ENCODE measurements around the gene IGFBP3. TPM values are rescaled to one million over a fixed set of nuclear protein-coding genes. Genes with fewer than 3 reads are reported as not detected.

Gene IGFBP3
- total and polyA plus RNA-seq, 9 donors, result 181 to 301 (median 240) TPM

DNA sequence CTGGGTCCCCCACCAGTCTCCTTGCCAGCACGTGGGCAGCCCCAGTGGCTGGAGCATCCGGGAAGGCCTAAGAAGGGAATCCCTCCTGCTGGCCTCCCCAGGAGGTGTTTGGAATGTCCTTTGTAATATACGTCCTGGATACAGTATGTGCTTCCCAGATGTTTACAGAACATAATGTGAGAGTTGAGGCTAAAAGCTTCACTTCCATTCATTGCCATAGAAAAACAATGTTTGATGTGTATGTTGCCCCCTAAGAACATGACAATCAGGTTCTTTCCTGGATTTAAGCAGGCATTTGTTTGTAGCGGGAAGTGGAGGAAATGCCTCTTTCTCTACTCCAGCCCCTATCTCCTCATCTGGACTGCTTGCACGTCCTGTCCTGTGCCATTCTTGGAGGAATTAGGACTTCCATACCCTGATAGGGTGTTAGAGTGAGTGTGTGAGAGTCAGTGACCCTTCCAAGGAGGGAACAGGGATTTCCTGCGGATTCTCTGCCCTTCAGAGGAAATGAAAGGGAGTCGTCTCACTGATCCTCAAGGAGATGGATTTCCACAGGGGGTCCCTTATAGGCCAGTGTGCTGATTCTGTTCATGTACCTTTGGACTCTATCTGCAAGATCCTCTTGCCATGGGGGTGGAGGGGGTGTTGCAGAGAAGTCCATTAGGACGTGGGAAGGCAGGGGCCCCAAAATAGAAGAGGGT lies 31.6 kb downstream of the IGFBP3 start:
- peaks cover 30% of the 10 kb centered on the region for H3K27me3 ChIP-seq (ENCODE audit: control insufficient read depth, insufficient read depth, low read length)
- H3K27ac ChIP-seq (ENCODE audit: low read length), result peak overlapping the region; percentile 9
- DNase-seq, result no peak
- H3K36me3 ChIP-seq (ENCODE audit: control insufficient read depth, insufficient read depth, low read length), result no peaks in the 10 kb centered on the region
- H3K4me1 ChIP-seq (ENCODE audit: control insufficient read depth, insufficient read depth, low read length), result peaks cover 9% of the 10 kb centered on the region
- no peaks in the 10 kb centered on the region for H3K9me3 ChIP-seq (replicated peaks; ENCODE audit: control insufficient read depth, low read depth, low read length)
- 57% methylated on average over 4 of the region's 8 CpGs for WGBS (ENCODE audit: insufficient coverage)
- no peak overlapping the region for H3K4me3 ChIP-seq (ENCODE audit: low read length)

DNA sequence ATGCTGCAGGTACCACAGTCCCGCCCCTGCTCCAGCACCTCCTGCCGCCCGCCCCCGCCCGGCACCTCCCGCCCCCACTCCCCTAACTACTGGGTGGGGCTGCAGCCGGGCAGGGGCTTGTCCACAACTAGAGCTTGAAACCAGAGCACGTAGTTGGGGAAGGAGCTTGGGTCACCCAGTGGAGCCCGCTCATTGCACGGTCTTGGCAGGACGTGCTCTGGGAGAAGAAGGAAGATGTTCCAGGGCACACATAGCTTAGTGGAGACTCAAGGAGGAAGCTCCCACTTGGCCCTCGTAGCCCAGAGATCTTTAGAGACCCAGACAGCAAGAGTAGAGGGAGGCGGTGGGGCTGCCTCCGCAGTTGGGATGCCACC lies 32.1 kb downstream of the IGFBP3 start:
- no peaks in the 10 kb centered on the region for H3K9me3 ChIP-seq (replicated peaks; ENCODE audit: control insufficient read depth, low read depth, low read length)
- H3K4me1 ChIP-seq (ENCODE audit: control insufficient read depth, insufficient read depth, low read length), result peaks cover 9% of the 10 kb centered on the region
- H3K27ac ChIP-seq (ENCODE audit: low read length), result peak overlapping the region; percentile 9
- H3K36me3 ChIP-seq (ENCODE audit: control insufficient read depth, insufficient read depth, low read length), result no peaks in the 10 kb centered on the region
- H3K4me3 ChIP-seq (ENCODE audit: low read length), result no peak overlapping the region
- DNase-seq, result no peak
- peaks cover 30% of the 10 kb centered on the region for H3K27me3 ChIP-seq (ENCODE audit: control insufficient read depth, insufficient read depth, low read length)
- WGBS (ENCODE audit: insufficient coverage), result 13% methylated on average over 7 of the region's 14 CpGs

DNA sequence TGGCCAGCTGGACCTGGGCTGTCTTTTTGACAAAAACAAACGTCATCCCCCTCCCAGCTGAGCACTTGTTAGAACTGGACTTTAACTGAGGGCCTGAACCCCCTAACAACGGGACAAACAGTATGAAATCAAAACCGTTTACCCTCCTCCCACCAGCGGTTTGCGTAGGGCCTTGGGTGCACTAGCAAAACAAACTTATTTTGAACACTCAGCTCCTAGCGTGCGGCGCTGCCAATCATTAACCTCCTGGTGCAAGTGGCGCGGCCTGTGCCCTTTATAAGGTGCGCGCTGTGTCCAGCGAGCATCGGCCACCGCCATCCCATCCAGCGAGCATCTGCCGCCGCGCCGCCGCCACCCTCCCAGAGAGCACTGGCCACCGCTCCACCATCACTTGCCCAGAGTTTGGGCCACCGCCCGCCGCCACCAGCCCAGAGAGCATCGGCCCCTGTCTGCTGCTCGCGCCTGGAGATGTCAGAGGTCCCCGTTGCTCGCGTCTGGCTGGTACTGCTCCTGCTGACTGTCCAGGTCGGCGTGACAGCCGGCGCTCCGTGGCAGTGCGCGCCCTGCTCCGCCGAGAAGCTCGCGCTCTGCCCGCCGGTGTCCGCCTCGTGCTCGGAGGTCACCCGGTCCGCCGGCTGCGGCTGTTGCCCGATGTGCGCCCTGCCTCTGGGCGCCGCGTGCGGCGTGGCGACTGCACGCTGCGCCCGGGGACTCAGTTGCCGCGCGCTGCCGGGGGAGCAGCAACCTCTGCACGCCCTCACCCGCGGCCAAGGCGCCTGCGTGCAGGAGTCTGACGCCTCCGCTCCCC lies 32.7 kb downstream of the IGFBP3 start, which contains the start of gene IGFBP1:
Gene IGFBP1, plus strand, starts transcription at position 304 of the 808 bp plus-strand sequence. Its CDS starts 165 bp downstream, at position 469.
- no peaks in the 10 kb centered on the region for H3K9me3 ChIP-seq (replicated peaks; ENCODE audit: control insufficient read depth, low read depth, low read length)
- no peaks in the 10 kb centered on the region for H3K36me3 ChIP-seq (ENCODE audit: control insufficient read depth, insufficient read depth, low read length)
- peaks cover 9% of the 10 kb centered on the region for H3K4me1 ChIP-seq (ENCODE audit: control insufficient read depth, insufficient read depth, low read length)
- peaks cover 30% of the 10 kb centered on the region for H3K27me3 ChIP-seq (ENCODE audit: control insufficient read depth, insufficient read depth, low read length)
- peak within 1 kb of the TSS; percentile 9 for H3K27ac ChIP-seq (ENCODE audit: low read length)
- DNase-seq, result no peak
- WGBS (ENCODE audit: insufficient coverage), result 2% methylated on average over 72 of the region's 73 CpGs
- peak within 1 kb of the TSS; percentile 25 for H3K4me3 ChIP-seq (ENCODE audit: low read length)

DNA sequence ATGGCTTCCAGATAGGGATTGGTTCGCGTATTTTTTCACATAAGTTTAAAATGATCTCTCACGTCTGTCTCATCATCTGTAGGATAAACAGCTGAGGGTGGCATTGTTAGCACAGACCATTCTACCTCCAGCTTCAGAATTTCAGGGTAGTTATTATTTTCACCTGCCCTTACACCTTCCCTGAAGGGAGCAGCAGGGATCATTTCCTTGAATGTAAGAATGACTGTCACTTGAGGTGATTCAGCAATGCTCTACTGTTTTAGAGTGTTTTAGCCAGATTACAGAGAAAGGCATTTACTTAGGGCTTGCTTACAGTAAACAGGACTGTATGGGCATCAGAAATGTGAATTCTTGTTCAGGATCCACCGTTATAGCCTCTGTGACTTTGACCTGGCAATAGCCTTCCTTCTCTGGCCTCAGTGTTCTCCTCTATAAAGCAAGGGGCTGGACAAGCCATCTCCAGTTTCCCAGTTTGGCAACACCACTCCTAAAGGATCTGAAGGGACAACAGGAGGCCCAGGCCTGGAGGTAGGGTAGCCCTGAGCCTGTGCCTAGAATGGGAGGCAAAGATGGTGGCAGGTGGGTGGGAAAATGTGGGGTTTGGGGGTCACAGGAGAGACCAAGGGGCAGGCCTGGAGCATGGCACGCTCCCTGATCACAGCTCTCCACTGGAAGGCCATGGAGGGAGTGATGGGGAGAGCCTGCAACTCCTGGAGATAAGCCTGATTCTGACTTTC lies 34.0 kb downstream of the IGFBP3 start:
- DNase-seq, result no peak

DNA sequence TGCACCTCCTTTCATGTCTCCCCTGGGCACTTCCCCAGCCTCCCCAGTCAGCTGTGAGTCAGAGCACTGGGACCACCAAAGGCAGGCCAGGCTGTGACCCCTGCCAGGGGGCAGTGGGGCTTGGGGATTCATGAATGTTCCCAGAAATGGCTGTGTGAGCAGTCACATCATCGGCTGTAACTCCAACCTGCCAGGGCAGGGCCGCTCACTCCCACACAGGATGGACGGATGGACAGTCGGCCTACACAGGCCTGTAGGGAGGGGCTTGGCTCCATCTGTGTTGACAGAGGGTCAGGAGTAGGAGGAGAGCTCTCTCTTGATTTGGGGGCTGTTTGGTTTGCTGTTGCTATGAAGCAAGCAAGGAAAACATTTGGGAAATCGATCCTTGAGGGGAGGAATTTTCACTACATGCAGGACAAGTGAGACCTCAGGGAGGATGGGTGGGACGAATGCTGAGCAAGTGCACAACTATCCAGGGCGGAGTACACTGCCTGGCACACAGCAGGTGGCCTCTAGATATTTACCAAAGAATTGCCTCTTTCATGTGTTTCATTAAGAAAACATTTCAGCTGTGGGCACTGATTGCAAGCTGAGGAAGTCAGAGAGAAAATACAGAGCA lies 35.7 kb downstream of the IGFBP3 start:
- H3K27ac ChIP-seq (ENCODE audit: low read length), result no peak overlapping the region
- no peak overlapping the region for H3K4me3 ChIP-seq (ENCODE audit: low read length)
- H3K27me3 ChIP-seq (ENCODE audit: control insufficient read depth, insufficient read depth, low read length), result peaks cover 31% of the 10 kb centered on the region
- H3K36me3 ChIP-seq (ENCODE audit: control insufficient read depth, insufficient read depth, low read length), result no peaks in the 10 kb centered on the region
- WGBS (ENCODE audit: insufficient coverage), result 51% methylated on average over 3 of the region's 7 CpGs
- H3K9me3 ChIP-seq (replicated peaks; ENCODE audit: control insufficient read depth, low read depth, low read length), result no peaks in the 10 kb centered on the region
- H3K4me1 ChIP-seq (ENCODE audit: control insufficient read depth, insufficient read depth, low read length), result peaks cover 9% of the 10 kb centered on the region
- no peak for DNase-seq

More for the DNA sequence above, 34.0 kb downstream of the IGFBP3 start:
- H3K27me3 ChIP-seq (ENCODE audit: control insufficient read depth, insufficient read depth, low read length), result peaks cover 32% of the 10 kb centered on the region
- 100% methylated on average over 1 of the region's 5 CpGs for WGBS (ENCODE audit: insufficient coverage)
- no peak overlapping the region for H3K27ac ChIP-seq (ENCODE audit: low read length)
- no peaks in the 10 kb centered on the region for H3K36me3 ChIP-seq (ENCODE audit: control insufficient read depth, insufficient read depth, low read length)
- H3K9me3 ChIP-seq (replicated peaks; ENCODE audit: control insufficient read depth, low read depth, low read length), result no peaks in the 10 kb centered on the region
- no peak overlapping the region for H3K4me3 ChIP-seq (ENCODE audit: low read length)
- peaks cover 9% of the 10 kb centered on the region for H3K4me1 ChIP-seq (ENCODE audit: control insufficient read depth, insufficient read depth, low read length)

DNA sequence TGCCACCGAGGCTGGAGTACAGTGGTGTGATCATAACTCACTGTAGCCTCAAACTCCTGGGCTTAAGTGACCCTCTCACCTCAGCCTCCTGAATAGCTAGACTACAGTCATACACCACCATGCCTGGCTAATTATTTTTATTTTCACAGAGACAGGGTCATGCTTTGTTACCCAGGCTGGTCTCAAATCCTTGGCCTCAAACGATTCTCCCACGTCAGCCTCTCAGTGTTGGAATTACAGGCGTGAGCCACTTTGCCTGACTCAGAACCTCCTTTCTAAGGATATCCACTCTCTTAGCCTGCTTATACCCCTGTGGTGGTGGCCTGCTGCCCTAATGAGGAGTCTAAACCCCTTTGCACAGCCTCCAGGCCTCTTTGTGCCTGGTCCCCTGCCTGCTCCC lies 36.9 kb downstream of the IGFBP3 start:
- Histone ChIP-seq H3K27ac (ENCODE audit: low read length) (no peak overlapping the region), H3K4me1 (ENCODE audit: control insufficient read depth, insufficient read depth, low read length) (peaks cover 8% of the 10 kb centered on the region), H3K27me3 (ENCODE audit: control insufficient read depth, insufficient read depth, low read length) (peaks cover 21% of the 10 kb centered on the region), H3K9me3 (replicated peaks; ENCODE audit: control insufficient read depth, low read depth, low read length) (peaks cover 1% of the 10 kb centered on the region), H3K36me3 (ENCODE audit: control insufficient read depth, insufficient read depth, low read length) (no peaks in the 10 kb centered on the region), H3K4me3 (ENCODE audit: low read length) (no peak overlapping the region)
- DNase-seq, result no peak
- 75% methylated on average over 4 of the region's 4 CpGs for WGBS (ENCODE audit: insufficient coverage)

DNA sequence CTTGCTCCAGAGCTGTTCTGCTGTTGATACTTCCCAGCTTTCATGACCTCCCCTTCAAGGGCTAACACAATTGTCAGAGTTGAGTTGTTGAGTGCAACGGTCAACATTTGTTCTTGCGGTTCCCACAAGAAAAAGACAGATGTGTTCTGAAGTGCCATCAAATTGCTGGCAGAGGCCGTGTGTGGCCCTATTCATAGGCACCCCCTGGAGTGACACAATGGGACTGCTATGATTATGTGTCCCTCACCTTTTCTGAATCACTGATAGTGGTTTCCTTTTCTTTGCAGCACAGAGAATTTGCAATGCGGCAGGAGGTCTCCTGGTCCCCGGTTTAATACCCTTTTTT lies 38.6 kb downstream of the IGFBP3 start:
- H3K4me1 ChIP-seq (ENCODE audit: control insufficient read depth, insufficient read depth, low read length), result no peaks in the 10 kb centered on the region
- no peak overlapping the region for H3K4me3 ChIP-seq (ENCODE audit: low read length)
- H3K36me3 ChIP-seq (ENCODE audit: control insufficient read depth, insufficient read depth, low read length), result no peaks in the 10 kb centered on the region
- H3K9me3 ChIP-seq (replicated peaks; ENCODE audit: control insufficient read depth, low read depth, low read length), result peaks cover 12% of the 10 kb centered on the region
- peaks cover 9% of the 10 kb centered on the region for H3K27me3 ChIP-seq (ENCODE audit: control insufficient read depth, insufficient read depth, low read length)
- H3K27ac ChIP-seq (ENCODE audit: low read length), result no peak overlapping the region
- no peak for DNase-seq
- WGBS (ENCODE audit: insufficient coverage), result 56% methylated on average over 5 of the region's 5 CpGs

DNA sequence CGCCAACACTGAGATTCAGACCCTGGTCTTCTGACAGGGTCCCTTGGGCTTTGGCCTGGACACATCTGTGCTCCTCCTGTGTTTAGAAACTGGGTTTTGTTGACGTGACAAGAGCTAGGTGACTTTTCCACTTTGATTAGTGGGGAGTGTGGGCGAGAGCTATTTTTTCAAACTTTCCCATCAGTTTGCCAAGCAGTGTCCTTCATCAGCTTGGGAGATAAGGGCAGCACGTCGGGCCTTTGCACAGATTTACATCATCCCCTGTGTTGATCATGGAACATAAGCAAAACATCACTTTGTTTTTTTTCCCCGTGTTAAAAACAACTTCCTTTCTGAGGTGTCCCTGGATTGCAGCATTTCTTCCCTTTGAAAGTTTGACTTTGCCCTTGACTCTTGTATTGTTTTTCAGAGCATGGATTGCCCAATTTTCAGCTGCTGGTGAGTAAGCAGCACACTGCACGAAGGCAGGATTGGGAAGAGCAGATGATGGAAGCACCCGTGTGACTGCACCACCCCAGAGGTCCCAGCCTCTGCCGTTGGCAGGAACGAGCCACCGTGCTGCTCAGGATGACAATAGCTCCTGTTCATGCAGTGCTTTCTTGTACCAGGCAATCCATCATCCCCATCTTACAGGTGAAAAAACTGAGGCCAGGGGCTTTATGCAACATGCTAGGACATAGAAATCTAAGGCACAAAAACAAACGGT lies 39.2 kb downstream of the IGFBP3 start:
- Histone ChIP-seq H3K27me3 (ENCODE audit: control insufficient read depth, insufficient read depth, low read length) (peaks cover 6% of the 10 kb centered on the region), H3K36me3 (ENCODE audit: control insufficient read depth, insufficient read depth, low read length) (no peaks in the 10 kb centered on the region), H3K4me1 (ENCODE audit: control insufficient read depth, insufficient read depth, low read length) (no peaks in the 10 kb centered on the region), H3K4me3 (ENCODE audit: low read length) (no peak overlapping the region), H3K27ac (ENCODE audit: low read length) (no peak overlapping the region), H3K9me3 (replicated peaks; ENCODE audit: control insufficient read depth, low read depth, low read length) (peaks cover 12% of the 10 kb centered on the region)
- 89% methylated on average over 6 of the region's 12 CpGs for WGBS (ENCODE audit: insufficient coverage)
- no peak for DNase-seq

DNA sequence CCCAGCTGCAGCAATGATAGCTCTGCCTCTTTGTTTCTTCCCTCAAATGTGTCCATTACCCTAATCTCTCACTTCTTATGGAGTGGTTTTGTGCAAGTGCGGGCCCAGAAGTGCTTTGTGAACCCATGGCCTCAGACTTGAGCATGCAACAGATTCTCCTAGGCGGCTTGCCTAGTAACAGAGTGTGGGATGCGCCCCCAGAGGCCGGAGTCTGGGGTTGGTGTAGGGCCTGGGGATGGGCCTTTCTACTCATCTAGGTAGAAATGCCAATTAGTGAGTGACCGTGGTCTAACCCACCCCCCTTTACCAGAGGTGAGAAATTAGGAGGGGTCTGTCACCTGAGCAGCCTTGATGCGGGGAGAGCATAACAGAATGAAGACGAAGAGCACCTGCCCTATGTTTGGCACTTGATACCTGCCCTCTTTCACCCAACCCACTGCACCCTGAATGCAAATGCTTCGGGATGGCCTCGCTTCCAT lies 39.8 kb downstream of the IGFBP3 start:
- Histone ChIP-seq H3K27ac (ENCODE audit: low read length) (no peak overlapping the region), H3K27me3 (ENCODE audit: control insufficient read depth, insufficient read depth, low read length) (peaks cover 6% of the 10 kb centered on the region), H3K4me1 (ENCODE audit: control insufficient read depth, insufficient read depth, low read length) (no peaks in the 10 kb centered on the region), H3K4me3 (ENCODE audit: low read length) (no peak overlapping the region), H3K36me3 (ENCODE audit: control insufficient read depth, insufficient read depth, low read length) (no peaks in the 10 kb centered on the region), H3K9me3 (replicated peaks; ENCODE audit: control insufficient read depth, low read depth, low read length) (peaks cover 12% of the 10 kb centered on the region)
- WGBS (ENCODE audit: insufficient coverage), result 94% methylated on average over 6 of the region's 9 CpGs
- no peak for DNase-seq

Measured in muscle of leg (tissue), 11 donors.